Dermis blood vessel endothelial cell (primary cell): ENCODE results near the gene THSD4. TPM values are rescaled to one million over a fixed set of nuclear protein-coding genes. Genes with fewer than 3 reads are reported as not detected.
"Not testable (repeated sequence)": the region's sequence is repeated elsewhere in the genome, so short reads cannot be mapped to it uniquely, and the experiment has no call there.

Experiments used
- DNase-seq: peaks from one replicate; pipeline ENCODE4 v3.0.0; 2010
- total RNA-seq: library from RNA; depleted of rRNA; stranded (reverse); fragments of >200 nt; gene quantifications from 2 replicates; pipeline ENCODE4 v1.2.3, GENCODE V29; 2014

Gene THSD4
- total RNA-seq, 1 donor from 2014 or later = 34.2 TPM

- no peak for DNase-seq
Observed at GRCh38 chr15:71646767-71647486, 531.7 kb downstream of the THSD4 start.

DNA sequence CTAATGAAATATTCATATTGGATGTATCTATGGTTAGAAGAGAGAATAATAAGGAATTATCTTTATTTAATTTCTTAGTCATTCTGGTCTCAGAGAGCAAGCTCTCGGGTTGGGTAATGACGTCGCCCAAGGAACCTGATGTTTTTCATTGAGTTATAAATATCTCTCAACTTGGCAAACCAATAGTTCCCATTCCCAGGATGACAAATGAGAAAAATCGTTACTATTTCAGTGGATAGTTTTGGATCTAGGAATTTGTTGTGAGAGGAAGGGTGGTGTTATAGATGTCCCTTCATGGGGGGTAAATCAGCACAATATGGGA, 532.2 kb downstream of the THSD4 start:
- DNase-seq = no peak

DNA sequence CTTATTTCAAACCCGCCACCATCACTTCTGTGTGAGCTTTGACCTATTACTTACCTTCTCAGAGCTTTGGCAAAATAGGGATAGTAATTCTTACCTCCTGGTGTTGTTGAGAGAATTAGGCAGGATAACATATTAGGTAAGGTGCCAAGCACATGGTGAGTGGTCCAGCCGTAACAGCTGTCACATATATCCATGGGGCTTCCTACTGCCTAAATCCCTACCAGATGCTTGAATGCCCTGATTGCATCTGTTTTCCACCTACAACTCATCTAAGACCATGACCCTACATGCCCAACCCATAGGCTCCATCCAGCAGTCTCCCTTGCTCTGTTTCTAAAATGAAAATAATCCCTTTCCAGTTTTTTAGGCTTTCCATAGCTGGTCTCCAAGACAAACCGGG, 532.8 kb downstream of the THSD4 start:
- DNase-seq = no peak

- no peak for DNase-seq
Observed at GRCh38 chr15:71649894-71650293, 534.6 kb downstream of the THSD4 start.

DNA sequence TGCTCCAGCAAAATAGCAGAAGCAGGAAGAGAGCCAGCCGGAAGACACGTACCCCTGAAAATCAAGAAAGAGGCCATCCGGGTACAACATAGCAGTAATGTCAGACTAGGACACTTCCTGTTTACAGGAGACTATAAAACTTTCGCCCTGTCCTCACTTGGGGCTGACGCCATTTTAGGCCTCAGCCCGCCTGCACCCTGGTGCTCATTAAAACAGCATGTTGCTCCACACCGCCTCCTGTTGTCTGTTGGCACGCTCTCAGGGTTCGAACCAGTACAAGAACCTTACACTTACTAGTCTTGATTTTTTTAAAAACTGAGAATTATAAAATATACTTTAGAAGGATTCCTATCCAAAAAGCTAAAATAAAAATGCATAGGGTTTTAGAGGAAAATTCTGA, 535.3 kb downstream of the THSD4 start:
- DNase-seq = no peak

GRCh38 chr15:71651750-71652186, 536.5 kb downstream of the THSD4 start:
- peak; percentile 83 for DNase-seq

- DNase-seq = peak; percentile 48
Observed at GRCh38 chr15:71654042-71654719, 538.9 kb downstream of the THSD4 start.

DNA sequence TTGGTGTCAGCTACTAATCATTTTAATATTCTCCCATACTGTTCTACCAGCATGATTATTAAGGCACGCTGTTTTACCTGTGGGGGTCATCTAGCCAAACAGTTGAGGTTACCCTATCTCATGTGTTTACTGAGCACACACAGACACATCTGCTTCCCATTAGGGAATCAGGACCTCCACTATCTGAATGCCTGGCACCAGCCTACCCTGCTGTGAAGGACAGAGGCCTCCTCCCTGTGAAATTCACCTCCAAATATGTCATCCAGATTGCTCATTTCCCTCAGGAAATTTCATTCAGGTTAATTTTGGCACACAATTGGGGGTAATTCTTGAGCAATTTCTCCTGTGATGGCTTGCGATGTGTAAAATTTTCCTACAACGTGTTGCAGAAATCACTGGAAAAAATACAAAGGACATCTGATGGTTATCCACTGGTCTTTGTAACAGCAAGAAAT, 539.5 kb downstream of the THSD4 start:
- DNase-seq = peak; percentile 91

GRCh38 chr15:71656425-71656824, 541.2 kb downstream of the THSD4 start:
- DNase-seq = no peak

DNA sequence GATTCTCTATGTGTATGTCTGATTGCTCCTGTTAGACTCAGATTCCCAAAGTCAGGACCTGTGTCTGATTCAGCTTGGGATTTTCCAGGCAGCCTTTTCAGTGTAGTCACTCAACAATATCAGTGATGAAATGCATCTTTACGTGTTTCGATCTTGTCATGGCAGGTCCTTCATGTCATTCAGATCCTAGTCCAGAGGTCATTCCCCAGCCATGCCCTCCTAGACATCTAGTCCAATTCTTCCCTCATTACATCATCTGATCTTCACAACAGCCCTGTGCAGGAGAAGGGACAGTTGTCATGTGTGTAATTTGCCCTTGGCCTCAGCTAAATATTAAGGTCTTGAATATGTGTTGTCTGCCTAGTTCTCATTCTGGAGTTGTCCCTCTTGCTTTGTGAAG, 541.9 kb downstream of the THSD4 start:
- DNase-seq = no peak

- DNase-seq = no peak
Observed at GRCh38 chr15:71658036-71658435, 542.8 kb downstream of the THSD4 start.

GRCh38 chr15:71658827-71659729, 543.8 kb downstream of the THSD4 start:
- no peak for DNase-seq

DNA sequence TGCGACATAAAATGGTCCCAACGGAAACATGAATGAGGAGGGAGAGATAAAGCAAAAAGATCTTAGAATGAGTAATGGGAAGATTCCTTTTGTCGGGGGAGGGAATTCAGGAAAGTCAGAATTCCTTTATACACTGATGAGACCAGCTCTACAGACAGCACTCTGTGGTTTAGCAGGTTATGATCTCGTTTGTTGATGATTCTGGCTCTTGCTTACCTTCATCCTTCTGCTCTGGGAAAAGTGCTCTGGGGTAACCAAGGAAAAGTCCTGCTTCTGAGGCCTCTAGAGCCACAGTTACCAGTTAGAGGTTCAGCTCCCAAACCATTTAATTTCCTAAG, 544.4 kb downstream of the THSD4 start:
- DNase-seq = no peak

DNA sequence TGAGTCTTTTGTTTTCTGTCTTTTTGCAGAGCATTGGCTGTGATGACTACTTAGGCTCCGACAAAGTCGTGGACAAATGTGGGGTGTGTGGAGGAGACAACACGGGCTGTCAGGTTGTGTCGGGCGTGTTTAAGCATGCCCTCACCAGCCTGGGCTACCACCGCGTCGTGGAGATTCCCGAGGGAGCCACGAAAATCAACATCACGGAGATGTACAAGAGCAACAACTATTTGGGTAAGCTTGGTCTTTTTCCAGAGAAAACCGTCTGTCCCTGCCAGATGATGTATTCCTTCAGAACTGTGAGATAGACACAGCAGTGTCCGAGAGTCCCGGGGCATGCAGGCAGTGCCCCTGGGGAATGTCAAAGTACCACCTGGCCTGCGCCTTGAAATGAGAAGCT, 545.2 kb downstream of the THSD4 start:
- no peak for DNase-seq

GRCh38 chr15:71662306-71662705, 547.0 kb downstream of the THSD4 start:
- peak; percentile 77 for DNase-seq

DNA sequence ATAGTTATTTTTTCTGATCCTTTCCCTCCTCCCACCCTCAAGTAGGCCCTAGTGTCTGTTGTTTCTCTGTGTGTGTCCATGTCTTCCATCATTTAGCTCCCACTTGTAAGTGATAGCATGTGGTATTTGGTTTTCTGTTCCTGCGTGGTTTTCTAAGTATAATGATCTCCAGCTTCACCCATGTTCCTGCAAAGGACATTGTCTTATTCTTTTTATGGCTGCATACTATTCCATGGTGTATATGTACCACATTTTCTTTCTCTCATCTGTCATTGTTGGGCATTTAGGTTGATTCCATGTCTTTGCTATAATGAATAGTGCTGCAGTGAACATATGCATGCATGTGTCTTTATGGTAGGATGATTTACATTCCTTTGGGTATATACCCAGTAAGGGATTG, 549.4 kb downstream of the THSD4 start:
- DNase-seq = no peak

- no peak for DNase-seq
Observed at GRCh38 chr15:71666763-71667620, 551.7 kb downstream of the THSD4 start.

GRCh38 chr15:71669688-71670087, 554.4 kb downstream of the THSD4 start:
- DNase-seq = no peak

DNA sequence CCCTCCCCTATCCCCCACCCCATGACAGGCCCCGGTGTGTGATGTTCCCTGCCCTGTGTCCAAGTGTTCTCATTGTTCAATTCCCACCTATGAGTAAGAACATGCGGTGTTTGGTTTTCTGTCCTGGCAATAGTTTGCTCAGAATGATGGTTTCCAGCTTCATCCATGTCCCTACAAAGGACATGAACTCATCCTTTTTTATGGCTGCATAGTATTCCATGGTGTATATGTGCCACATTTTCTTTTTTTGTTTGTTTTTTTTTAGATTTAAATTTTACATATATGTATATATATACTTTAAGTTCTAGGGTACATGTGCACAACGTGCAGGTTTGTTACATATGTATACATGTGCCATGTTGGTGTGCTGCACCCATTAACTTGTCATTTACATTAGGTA, 555.0 kb downstream of the THSD4 start:
- DNase-seq = not testable (repeated sequence)

- DNase-seq = no peak
Observed at GRCh38 chr15:71674354-71674753, 559.1 kb downstream of the THSD4 start.

- DNase-seq = peak; percentile 32
Observed at GRCh38 chr15:71677352-71677751, 562.1 kb downstream of the THSD4 start.

DNA sequence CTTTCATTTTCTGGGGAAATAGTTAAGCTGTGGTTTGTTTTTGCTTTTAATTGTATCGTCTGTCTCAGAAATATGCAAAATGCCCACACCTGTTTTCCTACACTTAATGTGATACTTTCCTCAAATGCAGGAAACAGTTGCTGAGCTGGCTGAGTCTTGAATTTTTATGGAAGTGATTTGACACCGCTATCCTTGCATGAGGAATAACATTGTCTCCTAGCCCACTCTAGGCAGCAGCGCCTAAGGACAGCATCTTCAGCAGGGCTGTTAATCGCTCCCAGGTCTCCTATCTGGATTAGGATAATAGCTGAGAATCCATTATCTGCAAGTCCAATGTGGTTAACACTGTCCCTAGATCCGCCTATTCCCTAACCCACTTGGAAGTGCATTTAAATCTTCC, 562.5 kb downstream of the THSD4 start:
- DNase-seq = peak; percentile 37

- no peak for DNase-seq
Observed at GRCh38 chr15:71678191-71678590, 562.9 kb downstream of the THSD4 start.
